ENCODE measurements around the gene BCAT1.

DNA sequence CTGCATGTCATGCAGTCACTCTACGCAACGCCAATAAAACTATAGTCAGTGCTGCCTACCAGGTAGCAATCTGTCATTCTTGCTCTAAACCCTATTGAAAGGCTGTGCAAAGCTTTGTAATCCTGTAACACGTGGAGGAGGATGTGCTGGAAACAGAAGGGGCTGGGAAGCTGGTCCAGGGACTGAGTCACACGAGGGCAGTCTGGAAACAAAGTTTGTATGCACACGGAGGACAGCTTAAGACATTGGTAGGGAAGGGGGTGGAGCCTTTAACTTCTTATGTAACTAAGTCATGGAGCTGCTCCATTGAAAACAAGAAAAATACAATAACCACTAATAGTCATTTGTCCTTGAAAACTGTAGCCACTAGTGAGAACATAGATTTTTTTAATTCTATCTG lies 128.0 kb downstream of the BCAT1 start:
- TF ChIP-seq, protein P1, sequence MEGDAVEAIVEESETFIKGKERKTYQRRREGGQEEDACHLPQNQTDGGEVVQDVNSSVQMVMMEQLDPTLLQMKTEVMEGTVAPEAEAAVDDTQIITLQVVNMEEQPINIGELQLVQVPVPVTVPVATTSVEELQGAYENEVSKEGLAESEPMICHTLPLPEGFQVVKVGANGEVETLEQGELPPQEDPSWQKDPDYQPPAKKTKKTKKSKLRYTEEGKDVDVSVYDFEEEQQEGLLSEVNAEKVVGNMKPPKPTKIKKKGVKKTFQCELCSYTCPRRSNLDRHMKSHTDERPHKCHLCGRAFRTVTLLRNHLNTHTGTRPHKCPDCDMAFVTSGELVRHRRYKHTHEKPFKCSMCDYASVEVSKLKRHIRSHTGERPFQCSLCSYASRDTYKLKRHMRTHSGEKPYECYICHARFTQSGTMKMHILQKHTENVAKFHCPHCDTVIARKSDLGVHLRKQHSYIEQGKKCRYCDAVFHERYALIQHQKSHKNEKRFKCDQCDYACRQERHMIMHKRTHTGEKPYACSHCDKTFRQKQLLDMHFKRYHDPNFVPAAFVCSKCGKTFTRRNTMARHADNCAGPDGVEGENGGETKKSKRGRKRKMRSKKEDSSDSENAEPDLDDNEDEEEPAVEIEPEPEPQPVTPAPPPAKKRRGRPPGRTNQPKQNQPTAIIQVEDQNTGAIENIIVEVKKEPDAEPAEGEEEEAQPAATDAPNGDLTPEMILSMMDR (IDR thresholded peaks at IDR 0.05), result no peak
- no peak for TF ChIP-seq POLR2A (IDR thresholded peaks at IDR 0.05)
